ENCODE data around the gene AURKA.
A peak's percentile ranks its signal among the peaks of the same experiment; 100 is the strongest.
"Not testable (repeated sequence)": the region's sequence is repeated elsewhere in the genome, so short reads cannot be mapped to it uniquely, and the experiment has no call there.

Gene AURKA

DNA sequence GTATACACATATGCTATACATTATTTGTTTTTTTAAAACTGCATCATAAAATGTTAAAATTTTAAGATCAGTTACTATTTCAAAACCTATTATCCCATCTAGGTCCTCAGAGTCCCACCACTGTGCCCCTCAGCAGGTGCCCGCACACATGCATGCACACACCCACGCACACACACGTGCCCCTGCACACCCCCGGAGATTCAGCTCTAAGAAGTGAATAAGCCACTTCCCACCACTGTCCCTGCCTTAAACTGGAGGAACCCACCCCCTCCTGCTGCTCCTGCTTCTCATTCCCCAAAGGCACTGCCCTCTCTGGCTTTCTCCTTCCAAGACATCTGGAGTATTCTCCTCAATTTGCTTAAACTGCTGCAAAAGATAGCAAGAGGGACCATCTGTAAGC, 38.7 kb downstream of the AURKA start:
- no peak for DNase-seq

DNA sequence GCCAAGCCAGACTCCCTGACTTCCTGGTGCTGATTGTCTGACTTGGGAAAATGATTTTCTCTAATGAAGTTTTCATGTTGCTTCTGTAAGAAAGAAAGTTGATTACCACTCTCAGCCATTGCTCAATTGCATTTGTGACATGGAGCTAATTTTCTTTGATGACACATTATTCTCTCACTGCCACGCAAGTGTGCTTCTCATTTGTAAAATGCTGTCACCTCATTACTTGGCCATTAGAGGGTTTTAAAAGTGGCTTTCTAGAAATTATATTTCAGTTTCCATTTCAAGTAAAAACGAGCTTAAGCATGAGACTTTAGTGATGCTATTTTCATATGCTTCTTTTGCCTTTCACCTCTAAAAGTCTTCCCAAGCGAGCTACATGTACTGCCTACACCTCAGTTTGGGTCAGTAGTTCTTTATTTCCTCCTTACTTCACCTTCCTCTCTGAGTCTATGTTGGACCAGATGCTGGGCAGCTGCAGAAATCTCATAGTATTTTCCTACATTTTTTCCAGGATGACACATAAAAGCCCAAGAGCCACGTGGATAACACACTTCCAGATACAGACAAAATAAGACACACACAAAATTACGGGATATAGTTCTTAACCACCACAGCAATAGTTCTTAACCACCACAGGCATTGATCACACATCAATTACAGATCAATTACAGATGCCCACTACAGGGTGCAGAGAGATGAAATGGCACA, 39.5 kb downstream of the AURKA start:
- no peak for DNase-seq

DNA sequence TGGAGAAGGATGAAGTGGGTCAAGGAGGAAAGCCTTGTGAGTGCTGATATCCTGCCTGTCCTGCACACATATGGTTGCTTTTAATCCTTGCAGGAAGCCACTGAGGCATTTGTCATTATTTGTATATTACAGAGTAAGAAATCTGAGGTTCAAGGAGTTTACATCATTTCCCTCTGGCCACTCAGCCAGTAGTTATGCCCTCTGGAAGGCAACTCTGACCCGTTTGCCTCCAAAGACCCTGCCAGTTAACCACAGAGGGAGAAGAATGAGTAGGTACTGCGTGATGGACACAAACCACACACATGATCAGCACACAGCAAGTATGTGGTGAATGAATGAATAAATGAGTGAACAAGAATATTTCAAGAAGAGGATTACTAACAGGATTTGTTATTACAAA, 41.2 kb downstream of the AURKA start:
- no peak for DNase-seq

DNA sequence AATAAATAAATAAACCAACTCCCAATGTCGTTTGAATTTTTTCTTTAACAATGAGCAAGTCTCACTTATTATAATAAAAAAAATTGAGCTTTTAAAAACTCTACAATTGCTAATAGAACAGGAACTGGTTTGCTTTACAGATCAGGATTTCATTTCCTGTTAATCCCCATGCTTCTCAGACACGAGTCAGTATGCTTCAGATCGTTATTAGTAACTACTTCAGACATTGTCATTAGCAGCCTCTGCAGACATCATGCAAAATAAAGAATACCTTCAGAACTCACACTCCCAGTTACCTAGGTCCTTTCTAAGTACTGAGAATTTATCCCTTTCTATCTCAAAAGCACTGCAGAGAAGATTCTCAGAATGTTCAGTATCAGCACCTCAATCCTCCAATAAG, 43.3 kb downstream of the AURKA start:
- DNase-seq, result no peak

DNA sequence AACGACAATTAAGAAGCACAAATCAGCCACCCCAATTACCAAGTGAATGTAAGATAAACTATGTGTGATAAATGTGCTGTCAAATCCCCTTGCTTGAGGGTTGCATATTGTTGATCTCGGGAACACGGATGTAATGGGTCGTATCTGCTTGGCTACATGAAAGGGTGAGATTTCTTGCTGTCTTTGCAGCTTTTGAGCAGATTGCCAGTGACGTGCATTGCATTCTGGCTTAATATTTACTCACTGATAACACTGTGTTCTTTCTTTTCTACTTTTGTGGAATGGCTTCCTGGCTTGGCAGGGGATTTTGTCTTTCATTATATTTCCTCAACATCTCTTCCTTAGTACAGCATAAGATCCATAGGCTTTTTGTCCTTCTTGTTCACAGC, 43.7 kb downstream of the AURKA start:
- DNase-seq, result no peak

- no peak for DNase-seq
These were observed 44.2 kb downstream of the AURKA start for GRCh38 chr20:56347628-56348304.

- DNase-seq, result no peak
These were observed 46.1 kb downstream of the AURKA start for GRCh38 chr20:56345911-56346310.

DNA sequence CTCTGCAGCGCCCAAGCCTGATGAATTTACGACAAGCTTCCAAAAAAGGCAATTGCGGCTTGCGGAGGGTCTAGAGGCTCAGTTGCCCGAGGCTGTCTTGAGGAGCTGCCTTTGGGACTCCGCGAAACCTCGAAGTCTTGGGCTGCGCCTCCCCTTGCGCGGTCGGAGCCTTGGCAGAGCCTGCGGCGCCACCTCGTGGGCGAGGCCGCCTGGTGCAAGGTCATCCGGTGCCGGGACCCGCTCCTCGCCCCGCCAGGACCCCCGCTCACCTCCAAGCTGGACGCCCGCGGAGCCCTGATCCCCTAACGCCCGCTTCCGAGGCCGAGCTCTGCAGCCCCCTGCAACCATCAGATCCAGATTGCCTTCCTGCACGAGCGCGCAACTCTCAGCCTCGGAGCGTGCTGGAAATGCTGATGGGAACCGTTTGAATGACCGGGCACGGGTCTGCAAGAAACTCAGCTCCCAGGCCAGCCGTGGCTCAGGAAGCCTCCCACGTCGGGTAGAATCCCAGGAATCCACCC, 48.1 kb downstream of the AURKA start:
- peak in 1 of 2 experiments; percentile 10 for DNase-seq

DNA sequence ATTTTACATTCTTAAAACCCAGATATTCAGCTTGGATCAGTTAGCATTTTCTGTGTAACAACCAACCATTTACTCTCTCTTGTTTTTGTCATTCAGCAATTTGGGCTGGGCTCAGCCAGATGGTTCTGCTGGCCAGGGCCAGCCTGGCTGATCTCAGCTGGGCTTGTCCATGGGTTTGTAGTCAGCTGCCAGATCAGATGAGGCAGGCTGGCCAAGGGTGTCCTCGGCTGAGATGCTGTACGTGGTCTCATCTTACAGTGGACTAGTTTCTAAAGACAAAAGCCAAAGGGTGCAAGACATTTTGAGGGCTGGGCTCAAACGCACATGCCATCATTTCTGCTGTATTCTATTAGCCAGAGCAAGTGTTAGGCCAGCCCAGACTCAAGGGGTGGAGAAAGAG, 49.2 kb downstream of the AURKA start:
- DNase-seq, result no peak

DNA sequence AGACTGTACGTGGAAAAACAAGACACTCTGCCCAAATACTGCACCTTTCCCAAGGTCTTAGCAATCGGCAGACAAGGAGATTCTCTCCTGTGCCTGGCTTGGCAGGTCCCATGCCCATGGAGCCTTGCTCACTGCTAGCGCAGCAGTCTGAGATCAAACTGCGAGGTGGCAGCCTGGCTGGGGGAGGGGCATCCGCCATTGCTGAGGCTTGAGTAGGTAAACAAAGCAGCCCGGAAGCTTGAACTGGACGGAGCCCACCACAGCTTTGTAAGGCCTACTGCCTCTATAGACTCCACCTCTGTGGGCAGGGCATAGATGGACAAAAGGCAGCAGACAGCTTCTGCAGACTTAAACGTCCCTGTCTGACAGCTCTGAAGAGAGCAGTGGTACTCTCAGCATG, 55.3 kb downstream of the AURKA start:
- not testable (repeated sequence) for DNase-seq

- DNase-seq, result no peak
These were observed 63.2 kb downstream of the AURKA start for GRCh38 chr20:56328861-56329260.

DNA sequence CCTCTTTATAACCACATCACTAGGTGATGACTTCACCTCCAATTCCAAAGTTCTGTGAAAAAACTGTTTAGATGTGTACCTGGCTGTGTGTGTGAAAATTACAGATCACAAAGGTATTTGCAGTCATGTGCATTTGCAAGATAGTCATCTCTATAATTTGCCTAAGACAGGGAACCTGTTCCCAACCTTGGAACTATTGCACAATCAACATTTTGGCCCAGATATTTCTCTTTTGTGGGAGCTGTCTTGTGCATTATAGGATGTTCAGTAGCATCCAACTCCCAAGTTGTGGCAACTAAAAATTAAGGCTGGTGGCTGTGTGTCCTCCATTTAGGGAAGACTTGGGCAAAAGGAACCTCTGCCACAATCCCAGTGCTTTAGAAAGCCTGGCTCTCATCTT, 67.2 kb downstream of the AURKA start:
- DNase-seq, result no peak

- no peak for DNase-seq
These were observed 68.4 kb downstream of the AURKA start for GRCh38 chr20:56323656-56324055.

- no peak for DNase-seq
These were observed 68.8 kb downstream of the AURKA start for GRCh38 chr20:56323206-56323605.

DNA sequence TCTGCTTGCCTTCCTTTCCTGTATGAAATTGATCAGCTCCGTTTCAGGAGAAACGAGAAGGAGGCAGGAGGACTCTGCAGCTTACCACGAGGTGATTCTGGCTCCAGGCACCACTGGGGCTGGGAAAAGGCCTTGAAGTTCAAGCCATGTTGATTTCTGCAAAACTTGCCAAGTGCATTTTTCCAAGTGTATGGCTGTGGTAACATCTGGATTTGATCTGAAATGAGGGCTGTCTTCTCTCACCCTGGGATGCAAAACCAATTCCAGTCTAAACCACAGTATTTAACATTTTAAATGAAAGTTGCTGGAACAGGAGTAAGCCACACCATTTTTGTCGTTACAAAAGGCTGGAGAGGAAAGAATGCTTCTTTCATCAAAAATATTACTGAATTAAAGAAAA, 69.3 kb downstream of the AURKA start:
- DNase-seq, result no peak

All from NCI-H187 (cell line).